ENCODE measurements around the gene PRM2. TPM values are rescaled to one million over a fixed set of nuclear protein-coding genes. Genes with fewer than 3 reads are reported as not detected.

The PRM2 gene
- total RNA-seq, 1 experiment from 2014 or later: not detected

DNA sequence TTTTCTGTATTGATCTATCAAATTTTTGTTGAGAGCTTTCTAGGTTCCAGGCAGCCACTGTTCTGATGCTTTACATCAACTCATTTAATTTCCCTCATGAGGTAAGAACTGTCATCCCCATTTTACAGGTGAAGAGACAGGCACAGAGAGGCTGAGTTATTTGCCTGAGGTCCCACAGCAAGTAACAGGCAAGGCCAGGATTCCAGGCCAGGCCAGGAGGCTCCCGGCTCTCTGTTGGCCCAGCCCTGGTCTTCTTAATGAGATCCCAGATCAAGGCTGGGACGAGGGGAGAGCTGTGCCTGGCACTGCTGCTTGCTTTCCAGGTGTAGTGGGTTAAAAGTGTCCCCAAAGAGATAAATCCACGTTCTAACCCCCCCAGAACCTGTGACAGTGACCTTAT lies 46.5 kb upstream of the PRM2 start:
- intact Hi-C loops (cut with micrococcal nuclease; ENCODE audit: unreplicated experiment): no loop called here
- H3K4me3 ChIP-seq (ENCODE audit: low read depth, low read length): no peak overlapping the region
- Mint-ChIP-seq H3K27me3 (ENCODE audit: insufficient read depth, unreplicated experiment) (no peaks in the 10 kb centered on the region), H3K4me3 (ENCODE audit: unreplicated experiment) (no peak overlapping the region), H3K36me3 (ENCODE audit: insufficient read depth, unreplicated experiment) (peaks cover 5% of the 10 kb centered on the region), H3K9me3 (ENCODE audit: unreplicated experiment) (no peaks in the 10 kb centered on the region), H3K4me1 (ENCODE audit: low read depth, unreplicated experiment) (peaks cover 18% of the 10 kb centered on the region), H3K27ac (ENCODE audit: unreplicated experiment) (no peak overlapping the region)
- POLR2A ChIA-PET: interaction anchor here (0.6 kb wide), 1 partner anchor 18 kb away, joined by 4 read pairs; no protein-coding TSS in a partner anchor
- TF ChIP-seq CTCF (IDR thresholded peaks at IDR 0.05; ENCODE audit: insufficient read depth in 1 of 2, low read depth in 1 of 2, low read length in 1 of 2, severe bottlenecking in 1 of 2, unreplicated experiment in 1 of 2): no peak
- no peaks in the 10 kb centered on the region for H3K27me3 ChIP-seq (replicated peaks; ENCODE audit: control insufficient read depth, insufficient read depth, low read length)
- CTCF ChIA-PET: no interaction called here
- peaks cover 10% of the 10 kb centered on the region for H3K4me1 ChIP-seq
- no peak for DNase-seq
- H3K36me3 ChIP-seq (ENCODE audit: control insufficient read depth, insufficient read depth, low read length): no peaks in the 10 kb centered on the region
- BruUV-seq (replicated peaks): no TSS peak
- H3K9me3 ChIP-seq: no peaks in the 10 kb centered on the region

DNA sequence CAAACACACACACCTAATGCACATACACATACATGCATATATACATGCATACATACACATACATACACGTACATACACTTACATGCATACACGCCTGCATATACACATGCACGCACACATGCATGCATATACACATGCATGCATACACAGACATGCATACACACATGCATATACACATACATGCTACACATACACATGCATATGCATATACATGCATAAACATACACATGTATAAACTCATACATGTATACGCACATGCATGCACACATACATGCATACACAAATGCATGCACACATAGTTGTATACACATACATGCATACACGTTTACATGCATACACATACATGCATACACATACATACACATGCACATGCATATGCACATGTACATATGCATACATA lies 45.4 kb upstream of the PRM2 start:
- Histone ChIP-seq H3K9me3 (no peaks in the 10 kb centered on the region), H3K27me3 (replicated peaks; ENCODE audit: control insufficient read depth, insufficient read depth, low read length) (no peaks in the 10 kb centered on the region), H3K36me3 (ENCODE audit: control insufficient read depth, insufficient read depth, low read length) (no peaks in the 10 kb centered on the region), H3K4me3 (ENCODE audit: low read depth, low read length) (no peak overlapping the region), H3K4me1 (0 out of 2 replicates have a peak, but pooled peaks cover 5% of the 10 kb centered on the region)
- TF ChIP-seq CTCF (IDR thresholded peaks at IDR 0.05; ENCODE audit: insufficient read depth in 1 of 2, low read depth in 1 of 2, low read length in 1 of 2, severe bottlenecking in 1 of 2, unreplicated experiment in 1 of 2): no peak
- no TSS peak for BruUV-seq (replicated peaks)
- intact Hi-C loops (cut with micrococcal nuclease; ENCODE audit: unreplicated experiment): no loop called here
- ChIA-PET POLR2A (no interaction called here), CTCF (no interaction called here)
- peaks cover 8% of the 10 kb centered on the region for H3K4me1 Mint-ChIP-seq (ENCODE audit: low read depth, unreplicated experiment)
- no peak overlapping the region for H3K4me3 Mint-ChIP-seq (ENCODE audit: unreplicated experiment)
- peaks cover under 1% of the 10 kb centered on the region for H3K36me3 Mint-ChIP-seq (ENCODE audit: insufficient read depth, unreplicated experiment)
- DNase-seq: no peak
- no peaks in the 10 kb centered on the region for H3K9me3 Mint-ChIP-seq (ENCODE audit: unreplicated experiment)
- H3K27me3 Mint-ChIP-seq (ENCODE audit: insufficient read depth, unreplicated experiment): no peaks in the 10 kb centered on the region
- H3K27ac Mint-ChIP-seq (ENCODE audit: unreplicated experiment): no peak overlapping the region

DNA sequence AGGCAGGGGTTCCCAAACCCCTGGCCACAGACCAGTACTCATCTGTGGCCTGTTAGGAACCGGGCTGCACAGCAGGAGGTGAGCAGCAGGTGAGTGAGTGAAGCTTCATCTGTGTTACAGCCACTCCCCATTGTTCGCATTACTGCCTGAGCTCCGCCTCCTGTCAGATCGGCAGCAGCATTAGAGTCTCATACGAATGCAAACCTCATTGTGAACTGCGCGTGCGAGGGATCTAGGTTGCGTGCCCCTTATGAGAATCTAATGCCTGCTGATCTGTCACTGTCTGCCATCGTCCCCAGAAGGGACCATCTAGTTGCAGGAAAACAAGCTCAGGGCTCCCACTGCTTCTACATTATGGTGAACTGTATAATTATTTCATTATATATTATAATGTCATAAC lies 43.9 kb upstream of the PRM2 start:
- CTCF ChIA-PET: interaction anchor here (0.7 to 1.1 kb wide), 2 partner anchors 36 to 938 kb away, joined by 3 read pairs; no protein-coding TSS in a partner anchor
- intact Hi-C loops (cut with micrococcal nuclease; ENCODE audit: unreplicated experiment): no loop called here
- no peaks in the 10 kb centered on the region for H3K36me3 ChIP-seq (ENCODE audit: control insufficient read depth, insufficient read depth, low read length)
- peaks cover 10% of the 10 kb centered on the region for H3K4me1 ChIP-seq
- POLR2A ChIA-PET: no interaction called here
- Mint-ChIP-seq H3K27ac (ENCODE audit: unreplicated experiment) (no peak overlapping the region), H3K4me1 (ENCODE audit: low read depth, unreplicated experiment) (peaks cover 8% of the 10 kb centered on the region), H3K36me3 (ENCODE audit: insufficient read depth, unreplicated experiment) (no peaks in the 10 kb centered on the region), H3K9me3 (ENCODE audit: unreplicated experiment) (no peaks in the 10 kb centered on the region), H3K27me3 (ENCODE audit: insufficient read depth, unreplicated experiment) (no peaks in the 10 kb centered on the region), H3K4me3 (ENCODE audit: unreplicated experiment) (no peak overlapping the region)
- BruUV-seq (replicated peaks): no TSS peak
- no peak for TF ChIP-seq CTCF (IDR thresholded peaks at IDR 0.05; ENCODE audit: insufficient read depth in 1 of 2, low read depth in 1 of 2, low read length in 1 of 2, severe bottlenecking in 1 of 2, unreplicated experiment in 1 of 2)
- DNase-seq: no peak
- H3K9me3 ChIP-seq: no peaks in the 10 kb centered on the region
- H3K4me3 ChIP-seq (ENCODE audit: low read depth, low read length): no peak overlapping the region
- no peaks in the 10 kb centered on the region for H3K27me3 ChIP-seq (replicated peaks; ENCODE audit: control insufficient read depth, insufficient read depth, low read length)
